Testis (tissue), 2 donors: ENCODE data around the gene SLC8B1.

ENCODE experiments used
- POLR2A ChIP-seq: fragments of 450-650 bp; IDR thresholded peaks from one replicate; pipeline ENCODE4 v1.6.1; 2017; ENCODE audit warnings: antibody characterized with exemption, mild to moderate bottlenecking, moderate library complexity
- TF ChIP-seq, protein P1 (sequence below), 3 experiments: fragments of 450-650 bp in 2 of 3; fragments of 200-600 bp in 1 of 3; sonication (generic) in 1 of 3; IDR thresholded peaks; one replicate each; pipeline ENCODE4 v1.5.1; 2016 to 2019; ENCODE audit warnings: antibody characterized with exemption in 3 of 3, mild to moderate bottlenecking in 2 of 3, moderate library complexity in 1 of 3

- TF ChIP-seq POLR2A = no peak
- TF ChIP-seq, protein P1, sequence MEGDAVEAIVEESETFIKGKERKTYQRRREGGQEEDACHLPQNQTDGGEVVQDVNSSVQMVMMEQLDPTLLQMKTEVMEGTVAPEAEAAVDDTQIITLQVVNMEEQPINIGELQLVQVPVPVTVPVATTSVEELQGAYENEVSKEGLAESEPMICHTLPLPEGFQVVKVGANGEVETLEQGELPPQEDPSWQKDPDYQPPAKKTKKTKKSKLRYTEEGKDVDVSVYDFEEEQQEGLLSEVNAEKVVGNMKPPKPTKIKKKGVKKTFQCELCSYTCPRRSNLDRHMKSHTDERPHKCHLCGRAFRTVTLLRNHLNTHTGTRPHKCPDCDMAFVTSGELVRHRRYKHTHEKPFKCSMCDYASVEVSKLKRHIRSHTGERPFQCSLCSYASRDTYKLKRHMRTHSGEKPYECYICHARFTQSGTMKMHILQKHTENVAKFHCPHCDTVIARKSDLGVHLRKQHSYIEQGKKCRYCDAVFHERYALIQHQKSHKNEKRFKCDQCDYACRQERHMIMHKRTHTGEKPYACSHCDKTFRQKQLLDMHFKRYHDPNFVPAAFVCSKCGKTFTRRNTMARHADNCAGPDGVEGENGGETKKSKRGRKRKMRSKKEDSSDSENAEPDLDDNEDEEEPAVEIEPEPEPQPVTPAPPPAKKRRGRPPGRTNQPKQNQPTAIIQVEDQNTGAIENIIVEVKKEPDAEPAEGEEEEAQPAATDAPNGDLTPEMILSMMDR (IDR thresholded peaks at IDR 0.05) = no peak
These were observed 35.9 kb downstream of the SLC8B1 start for GRCh38 chr12:113298861-113299545.
